Prostate gland (tissue), 2 donors: ENCODE results near the gene C6orf141. TPM values are rescaled to one million over a fixed set of nuclear protein-coding genes. Genes with fewer than 3 reads are reported as not detected.

ENCODE experiments used
- DNase-seq: peaks from one replicate; pipeline ENCODE4 v3.0.0-alpha.2; 2019; ENCODE audit warnings: low spot score
- H3K27ac ChIP-seq, 2 donors: fragments of 200-600 bp; sonication (generic); 2 replicates each; pipeline ENCODE4 v1.5.1; 2017 to 2019
- H3K27me3 ChIP-seq: fragments of 200-600 bp; sonication (generic); replicated peaks from 2 replicates; pipeline ENCODE4 v1.5.1; 2019; ENCODE audit not compliant: insufficient read depth
- H3K36me3 ChIP-seq, 2 donors: fragments of 200-600 bp; sonication (generic); 1 replicate in 1 of 2; 2 replicates in 1 of 2; pipeline versions ENCODE4 v1.5.1 to v1.8.1; 2017 to 2019
- H3K4me1 ChIP-seq: fragments of 200-600 bp; sonication (generic); replicated peaks from 2 replicates; pipeline ENCODE4 v1.5.1; 2019
- H3K4me3 ChIP-seq, 2 donors: fragments of 200-600 bp; sonication (generic); 2 replicates each; pipeline ENCODE4 v1.5.1; 2017 to 2019
- H3K9me3 ChIP-seq: fragments of 200-600 bp; sonication (generic); 2 replicates; pipeline ENCODE4 v1.5.1; 2017
- POLR2A ChIP-seq: fragments of 450-650 bp; IDR thresholded peaks from one replicate; pipeline ENCODE4 v1.6.1; 2016; ENCODE audit warnings: antibody characterized with exemption, mild to moderate bottlenecking
- POLR2AphosphoS5 ChIP-seq: sonication (generic); formaldehyde crosslinking; IDR thresholded peaks from one replicate; pipeline ENCODE4 v1.6.1; 2017; ENCODE audit warnings: antibody characterized with exemption
- WGBS: methylation state at CpG from one replicate; pipeline ENCODE4 v1.1.5; 2018; 5-methylcytosine and 5-hydroxymethylcytosine counted together
- intact Hi-C: fragments of 100-400 bp; cut with DNase I; formaldehyde crosslinking; loops from one replicate; pipeline ENCODE4 v1.14.2; 2022
- total RNA-seq, 2 donors: library from RNA; depleted of rRNA; stranded (reverse); fragments of >200 nt; gene quantifications; one replicate each; pipeline ENCODE4 v1.1.0, GENCODE V29; 2016
- TF ChIP-seq, protein P1 (sequence below), 4 experiments: fragments of 200-600 bp in 2 of 4; fragments of 450-650 bp in 2 of 4; sonication (generic) in 2 of 4; IDR thresholded peaks; 1 replicate in 3 of 4; 2 replicates in 1 of 4; pipeline ENCODE4 v1.5.1; 2016 to 2019; ENCODE audit warnings: antibody characterized with exemption in 4 of 4, mild to moderate bottlenecking in 2 of 4, moderate library complexity in 2 of 4

C6orf141 gene
- total RNA-seq, 2 donors from 2014 or later, result 2.2 to 37.8 TPM

DNA sequence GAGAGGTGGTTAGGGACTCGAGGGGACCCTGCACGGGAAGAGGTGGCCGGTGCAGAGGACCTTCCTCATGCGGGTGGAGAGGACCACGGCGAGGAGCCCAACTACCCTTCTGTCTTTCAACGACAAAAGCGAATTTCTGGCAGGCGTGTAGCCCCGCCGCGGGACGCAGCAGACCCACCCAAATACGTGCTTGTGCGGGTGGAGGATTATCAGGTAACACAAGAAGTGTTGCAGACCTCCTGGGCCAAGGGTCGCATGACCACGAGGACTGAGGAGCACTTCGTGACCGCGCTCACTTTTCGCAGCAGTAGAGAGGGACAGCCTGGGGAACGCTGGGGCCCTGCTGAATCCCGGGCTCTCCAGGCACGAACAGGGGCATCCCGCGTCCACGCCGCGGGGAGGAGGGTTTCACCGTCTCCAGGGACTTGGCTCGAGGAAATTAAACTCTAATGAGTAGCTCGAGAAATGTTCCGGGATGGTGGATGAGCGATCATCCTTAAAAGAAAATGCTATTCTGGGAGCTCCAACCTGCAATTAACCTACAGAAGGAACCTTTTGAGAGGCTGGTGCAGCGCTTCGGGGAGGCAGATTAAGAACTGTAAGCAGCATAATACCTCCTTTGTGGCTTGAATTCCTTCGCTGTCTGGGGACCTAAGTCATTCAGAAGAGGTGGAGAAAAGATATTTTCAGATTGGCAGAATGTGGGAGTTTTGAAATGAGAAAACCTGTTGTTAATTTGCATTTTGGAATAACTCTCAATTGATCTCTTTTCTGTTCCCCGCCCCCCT is 804 bp downstream of the C6orf141 start:
- no peaks in the 10 kb centered on the region for H3K36me3 ChIP-seq
- H3K27ac ChIP-seq, result no peak overlapping the region
- H3K9me3 ChIP-seq, result no peaks in the 10 kb centered on the region
- intact Hi-C loops, result no loop called here
- H3K27me3 ChIP-seq, result no peaks in the 10 kb centered on the region
- H3K4me3 ChIP-seq, result peak overlapping the region; percentile 23 to 28
- WGBS, result 2% methylated on average over 38 of the region's 38 CpGs
- DNase-seq, result no peak
- TF ChIP-seq POLR2A, result no peak
- TF ChIP-seq, protein P1, sequence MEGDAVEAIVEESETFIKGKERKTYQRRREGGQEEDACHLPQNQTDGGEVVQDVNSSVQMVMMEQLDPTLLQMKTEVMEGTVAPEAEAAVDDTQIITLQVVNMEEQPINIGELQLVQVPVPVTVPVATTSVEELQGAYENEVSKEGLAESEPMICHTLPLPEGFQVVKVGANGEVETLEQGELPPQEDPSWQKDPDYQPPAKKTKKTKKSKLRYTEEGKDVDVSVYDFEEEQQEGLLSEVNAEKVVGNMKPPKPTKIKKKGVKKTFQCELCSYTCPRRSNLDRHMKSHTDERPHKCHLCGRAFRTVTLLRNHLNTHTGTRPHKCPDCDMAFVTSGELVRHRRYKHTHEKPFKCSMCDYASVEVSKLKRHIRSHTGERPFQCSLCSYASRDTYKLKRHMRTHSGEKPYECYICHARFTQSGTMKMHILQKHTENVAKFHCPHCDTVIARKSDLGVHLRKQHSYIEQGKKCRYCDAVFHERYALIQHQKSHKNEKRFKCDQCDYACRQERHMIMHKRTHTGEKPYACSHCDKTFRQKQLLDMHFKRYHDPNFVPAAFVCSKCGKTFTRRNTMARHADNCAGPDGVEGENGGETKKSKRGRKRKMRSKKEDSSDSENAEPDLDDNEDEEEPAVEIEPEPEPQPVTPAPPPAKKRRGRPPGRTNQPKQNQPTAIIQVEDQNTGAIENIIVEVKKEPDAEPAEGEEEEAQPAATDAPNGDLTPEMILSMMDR (IDR thresholded peaks at IDR 0.05), result no peak
- H3K4me1 ChIP-seq, result peaks cover 6% of the 10 kb centered on the region

DNA sequence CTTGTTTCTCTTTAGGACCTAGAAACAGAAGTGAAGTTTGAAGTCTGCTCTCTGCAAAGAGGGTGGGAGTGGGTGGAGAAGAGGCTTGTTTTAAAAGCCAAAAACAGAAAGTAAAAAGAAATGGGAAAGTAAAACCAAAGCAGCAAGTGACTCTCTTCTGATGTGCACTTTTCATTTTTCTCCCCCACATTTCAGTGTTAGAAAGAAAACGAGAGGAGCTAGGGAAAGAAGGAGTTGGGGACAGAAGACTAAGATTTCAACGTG is 1.3 kb downstream of the C6orf141 start:
- no peak overlapping the region for H3K27ac ChIP-seq

DNA sequence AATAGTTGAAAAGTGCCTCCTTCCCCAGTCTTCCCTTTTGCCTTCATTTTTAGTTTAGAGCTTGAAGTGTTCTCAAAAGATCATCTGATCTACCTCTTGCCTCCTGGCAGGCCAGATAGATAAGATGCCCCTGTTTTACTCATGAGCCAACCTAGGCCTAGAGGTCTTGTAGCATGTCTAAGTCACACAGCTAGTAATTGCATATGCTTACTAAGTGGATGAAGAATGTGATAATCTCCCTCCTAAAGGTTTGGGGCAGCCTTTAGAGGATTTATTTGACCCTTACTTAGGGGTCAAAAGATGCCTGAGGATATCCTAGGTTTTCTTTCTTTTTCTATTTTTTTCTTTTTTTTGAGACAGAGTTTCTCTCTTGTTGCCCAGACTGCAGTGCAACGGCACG is 2.1 kb downstream of the C6orf141 start:
- TF ChIP-seq POLR2AphosphoS5 (no peak), POLR2A (no peak)
- TF ChIP-seq, protein P1 (IDR thresholded peaks at IDR 0.05), result no peak
- intact Hi-C loops, result no loop called here
- no peak for DNase-seq
- WGBS, result 98% methylated on average over 2 of the region's 2 CpGs
- H3K9me3 ChIP-seq, result no peaks in the 10 kb centered on the region
- no peaks in the 10 kb centered on the region for H3K27me3 ChIP-seq
- peaks cover 6% of the 10 kb centered on the region for H3K4me1 ChIP-seq
- H3K27ac ChIP-seq, result no peak overlapping the region
- no peaks in the 10 kb centered on the region for H3K36me3 ChIP-seq
- H3K4me3 ChIP-seq, result no peak overlapping the region

More for the DNA sequence above, 1.3 kb downstream of the C6orf141 start:
- no peak for DNase-seq
- TF ChIP-seq, protein P1 (IDR thresholded peaks at IDR 0.05), result no peak
- TF ChIP-seq POLR2AphosphoS5 (no peak), POLR2A (no peak)
- Histone ChIP-seq H3K4me1 (peaks cover 6% of the 10 kb centered on the region), H3K36me3 (no peaks in the 10 kb centered on the region), H3K4me3 (peak overlapping the region; percentile 23 to 28), H3K9me3 (no peaks in the 10 kb centered on the region), H3K27me3 (no peaks in the 10 kb centered on the region)
- WGBS, result 45% methylated on average over 2 of the region's 2 CpGs
- intact Hi-C loops, result no loop called here

DNA sequence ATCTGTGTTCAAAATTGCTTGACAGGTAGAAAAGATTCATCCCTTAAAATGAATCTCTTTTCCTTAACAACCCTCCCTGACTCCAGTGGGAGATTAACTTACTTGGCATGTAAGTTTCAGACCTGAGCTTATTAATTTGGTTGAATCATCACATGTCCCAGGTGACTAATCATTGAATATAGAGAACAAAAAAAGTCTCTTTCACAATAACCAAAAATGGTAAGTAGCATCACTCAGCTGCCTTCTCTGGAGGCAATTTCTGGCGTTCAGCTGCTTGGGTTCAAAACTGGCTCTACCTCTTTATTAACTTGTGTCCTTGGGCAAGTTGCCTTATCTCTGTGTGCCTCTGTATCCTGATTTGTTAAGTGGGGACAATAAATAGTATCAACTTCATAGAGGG is 2.9 kb downstream of the C6orf141 start:
- no peak overlapping the region for H3K27ac ChIP-seq
- H3K9me3 ChIP-seq, result no peaks in the 10 kb centered on the region
- intact Hi-C loops, result no loop called here
- no peaks in the 10 kb centered on the region for H3K36me3 ChIP-seq
- H3K27me3 ChIP-seq, result no peaks in the 10 kb centered on the region
- DNase-seq, result no peak
- TF ChIP-seq, protein P1 (IDR thresholded peaks at IDR 0.05), result no peak
- TF ChIP-seq POLR2AphosphoS5 (no peak), POLR2A (no peak)
- no peak overlapping the region for H3K4me3 ChIP-seq
- 54% methylated on average over 1 of the region's 1 CpG for WGBS
- peaks cover 6% of the 10 kb centered on the region for H3K4me1 ChIP-seq

DNA sequence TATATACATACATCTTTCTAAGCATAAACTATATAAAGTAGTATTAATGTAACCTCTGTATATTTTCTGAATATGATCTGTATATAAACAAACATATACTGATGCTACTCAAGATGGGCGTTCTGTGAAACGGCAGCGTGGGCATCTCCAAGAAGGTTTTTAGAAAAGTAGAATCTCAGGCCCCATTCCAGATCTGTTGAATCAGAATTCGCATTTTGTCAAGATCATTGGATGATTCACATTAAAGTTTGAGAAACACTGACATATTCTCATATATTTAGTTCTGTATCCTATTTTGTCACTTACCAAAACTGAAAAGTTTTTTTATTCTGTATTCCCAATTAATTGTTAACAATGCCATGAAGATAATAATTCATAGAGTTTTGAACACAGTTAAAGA is 5.5 kb downstream of the C6orf141 start:
- Histone ChIP-seq H3K27ac (no peak overlapping the region), H3K9me3 (no peaks in the 10 kb centered on the region), H3K4me3 (no peak overlapping the region), H3K4me1 (peaks cover 6% of the 10 kb centered on the region), H3K27me3 (no peaks in the 10 kb centered on the region), H3K36me3 (no peaks in the 10 kb centered on the region)
- no peak for DNase-seq
- TF ChIP-seq POLR2A (no peak), POLR2AphosphoS5 (no peak)
- TF ChIP-seq, protein P1 (IDR thresholded peaks at IDR 0.05), result no peak
- 73% methylated on average over 4 of the region's 4 CpGs for WGBS
- intact Hi-C loops, result no loop called here
